GM13976 (cell line): ENCODE results near the gene UBAC2.

Source experiments
- DNase-seq: peaks from one replicate; pipeline ENCODE4 v3.0.0; 2012; ENCODE audit warnings: low spot score
- in situ Hi-C: fragments of 300-500 bp; cut with MboI; formaldehyde crosslinking; loops from one replicate; pipeline ENCODE4 v1.12.0; 2022; ENCODE audit warnings: low sequenced_read_pairs, mixed read lengths, inconsistent platforms; ENCODE audit not compliant: unreplicated experiment
- TF ChIP-seq, protein P1 (sequence below): IDR thresholded peaks from 2 replicates; pipeline ENCODE4 v1.5.1; 2012; ENCODE audit warnings: borderline replicate concordance, mild to moderate bottlenecking; ENCODE audit not compliant: insufficient read depth; ENCODE audit errors: extremely low read depth, missing control alignments, control extremely low read depth

Gene UBAC2

GRCh38 chr13:99344610-99345208, 144.1 kb downstream of the UBAC2 start:
- no peak for DNase-seq
- in situ Hi-C loops: no loop called here
- TF ChIP-seq, protein P1, sequence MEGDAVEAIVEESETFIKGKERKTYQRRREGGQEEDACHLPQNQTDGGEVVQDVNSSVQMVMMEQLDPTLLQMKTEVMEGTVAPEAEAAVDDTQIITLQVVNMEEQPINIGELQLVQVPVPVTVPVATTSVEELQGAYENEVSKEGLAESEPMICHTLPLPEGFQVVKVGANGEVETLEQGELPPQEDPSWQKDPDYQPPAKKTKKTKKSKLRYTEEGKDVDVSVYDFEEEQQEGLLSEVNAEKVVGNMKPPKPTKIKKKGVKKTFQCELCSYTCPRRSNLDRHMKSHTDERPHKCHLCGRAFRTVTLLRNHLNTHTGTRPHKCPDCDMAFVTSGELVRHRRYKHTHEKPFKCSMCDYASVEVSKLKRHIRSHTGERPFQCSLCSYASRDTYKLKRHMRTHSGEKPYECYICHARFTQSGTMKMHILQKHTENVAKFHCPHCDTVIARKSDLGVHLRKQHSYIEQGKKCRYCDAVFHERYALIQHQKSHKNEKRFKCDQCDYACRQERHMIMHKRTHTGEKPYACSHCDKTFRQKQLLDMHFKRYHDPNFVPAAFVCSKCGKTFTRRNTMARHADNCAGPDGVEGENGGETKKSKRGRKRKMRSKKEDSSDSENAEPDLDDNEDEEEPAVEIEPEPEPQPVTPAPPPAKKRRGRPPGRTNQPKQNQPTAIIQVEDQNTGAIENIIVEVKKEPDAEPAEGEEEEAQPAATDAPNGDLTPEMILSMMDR: no peak

DNA sequence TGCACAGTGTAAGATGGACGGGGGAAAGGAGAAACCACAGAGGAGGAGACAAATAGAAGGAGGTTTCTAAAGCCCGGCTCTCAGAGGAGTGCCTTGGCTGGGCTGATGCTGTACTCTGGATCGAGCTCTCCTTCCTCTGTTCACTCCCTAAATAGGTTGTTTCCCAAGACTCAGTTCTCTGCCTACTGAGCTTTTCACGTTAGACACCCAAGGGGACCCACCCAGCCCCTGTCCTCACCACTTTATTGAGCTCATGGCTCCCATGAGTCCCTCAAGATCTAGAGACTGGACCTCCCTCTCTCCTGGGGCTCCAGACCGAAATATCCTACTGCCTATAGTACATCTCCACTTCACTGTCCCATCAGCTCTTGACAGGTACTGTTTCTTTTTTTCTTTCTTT, 144.7 kb downstream of the UBAC2 start:
- TF ChIP-seq, protein P1: no peak
- in situ Hi-C loops: no loop called here
- DNase-seq: no peak

- TF ChIP-seq, protein P1: no peak
- in situ Hi-C loops: no loop called here
- no peak for DNase-seq
These were observed 145.8 kb downstream of the UBAC2 start for GRCh38 chr13:99346335-99347042.

DNA sequence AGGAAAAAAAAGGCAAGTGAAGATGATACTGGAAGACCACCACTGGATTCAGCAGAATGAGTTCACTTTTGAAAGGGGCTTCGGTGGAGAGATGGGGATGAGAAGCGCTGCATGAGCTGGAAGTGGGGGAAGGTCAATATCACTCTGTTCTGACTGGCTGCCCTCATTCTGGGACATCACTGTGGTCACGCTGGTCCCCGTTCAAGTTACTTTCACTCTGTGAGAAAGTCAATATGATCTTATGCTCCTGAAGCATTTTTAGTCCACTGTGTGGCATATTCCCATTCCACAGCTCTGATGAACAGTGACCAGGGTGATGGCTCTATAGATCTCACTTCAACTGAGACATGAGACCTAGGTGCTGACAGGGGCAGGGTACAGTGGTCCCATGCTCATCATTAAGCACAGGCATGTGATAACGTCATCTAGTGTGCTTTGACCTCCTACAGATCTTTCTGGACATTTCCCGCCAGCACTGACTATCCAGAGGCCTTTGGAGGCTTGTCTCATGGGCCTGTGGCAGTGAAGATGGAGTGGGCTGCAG, 146.8 kb downstream of the UBAC2 start:
- in situ Hi-C loops: no loop called here
- TF ChIP-seq, protein P1: no peak
- peak; percentile 38 for DNase-seq

DNA sequence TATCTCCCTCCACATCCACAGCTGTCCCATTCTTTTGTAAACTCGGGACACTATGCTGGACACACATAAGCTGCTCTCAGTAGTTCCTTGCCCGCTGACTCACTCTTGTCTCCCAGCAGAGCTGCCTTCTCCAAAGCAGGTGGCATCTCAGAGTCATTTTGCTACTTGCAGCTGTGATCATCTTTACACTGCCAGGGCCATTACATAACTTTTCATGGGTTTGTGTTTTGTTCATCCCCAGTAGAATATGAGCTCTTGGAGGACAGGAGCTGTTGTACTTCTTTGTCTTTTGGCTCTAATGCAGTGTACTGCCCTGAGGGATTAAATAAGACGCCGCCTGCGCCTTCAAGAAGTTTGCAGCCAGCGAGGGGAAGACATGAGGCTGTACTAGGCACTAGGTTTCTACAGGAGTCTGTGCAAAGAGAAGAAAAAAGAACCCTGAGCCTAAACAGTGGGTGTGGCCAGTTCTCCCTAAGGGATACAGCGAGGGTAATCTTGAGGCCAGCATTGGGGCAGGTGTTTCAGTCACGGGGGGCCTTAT, 147.3 kb downstream of the UBAC2 start:
- TF ChIP-seq, protein P1: no peak
- in situ Hi-C loops: no loop called here
- no peak for DNase-seq

GRCh38 chr13:99350191-99350590, 149.5 kb downstream of the UBAC2 start:
- TF ChIP-seq, protein P1: no peak
- no peak for DNase-seq
- in situ Hi-C loops: no loop called here
